ENCODE measurements around the gene MAGED2.
A peak's percentile ranks its signal among the peaks of the same experiment; 100 is the strongest.
"Not testable (repeated sequence)": the region's sequence is repeated elsewhere in the genome, so short reads cannot be mapped to it uniquely, and the experiment has no call there.

MAGED2 gene, protein sequence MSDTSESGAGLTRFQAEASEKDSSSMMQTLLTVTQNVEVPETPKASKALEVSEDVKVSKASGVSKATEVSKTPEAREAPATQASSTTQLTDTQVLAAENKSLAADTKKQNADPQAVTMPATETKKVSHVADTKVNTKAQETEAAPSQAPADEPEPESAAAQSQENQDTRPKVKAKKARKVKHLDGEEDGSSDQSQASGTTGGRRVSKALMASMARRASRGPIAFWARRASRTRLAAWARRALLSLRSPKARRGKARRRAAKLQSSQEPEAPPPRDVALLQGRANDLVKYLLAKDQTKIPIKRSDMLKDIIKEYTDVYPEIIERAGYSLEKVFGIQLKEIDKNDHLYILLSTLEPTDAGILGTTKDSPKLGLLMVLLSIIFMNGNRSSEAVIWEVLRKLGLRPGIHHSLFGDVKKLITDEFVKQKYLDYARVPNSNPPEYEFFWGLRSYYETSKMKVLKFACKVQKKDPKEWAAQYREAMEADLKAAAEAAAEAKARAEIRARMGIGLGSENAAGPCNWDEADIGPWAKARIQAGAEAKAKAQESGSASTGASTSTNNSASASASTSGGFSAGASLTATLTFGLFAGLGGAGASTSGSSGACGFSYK

GRCh38 chrX:54807524-54808108, at the start of gene MAGED2:
MAGED2 (plus strand) TSS chrX:54807745; CDS start chrX:54809332, 1,587 bp downstream.
- FAIRE-seq (no peak), DNase-seq (ENCODE audit: insufficient read length, low spot score) (peak; percentile 28)

GRCh38 chrX:54758114-54759055, 49.2 kb upstream of the MAGED2 start:
- FAIRE-seq = no peak
- DNase-seq (ENCODE audit: insufficient read length, low spot score) = no peak

GRCh38 chrX:54774391-54775094, 33.0 kb upstream of the MAGED2 start:
- not testable (repeated sequence) for DNase-seq (ENCODE audit: insufficient read length, low spot score); FAIRE-seq

- DNase-seq (ENCODE audit: insufficient read length, low spot score) (no peak), FAIRE-seq (no peak)
Measured at GRCh38 chrX:54776061-54776460, 31.5 kb upstream of the MAGED2 start.

DNA sequence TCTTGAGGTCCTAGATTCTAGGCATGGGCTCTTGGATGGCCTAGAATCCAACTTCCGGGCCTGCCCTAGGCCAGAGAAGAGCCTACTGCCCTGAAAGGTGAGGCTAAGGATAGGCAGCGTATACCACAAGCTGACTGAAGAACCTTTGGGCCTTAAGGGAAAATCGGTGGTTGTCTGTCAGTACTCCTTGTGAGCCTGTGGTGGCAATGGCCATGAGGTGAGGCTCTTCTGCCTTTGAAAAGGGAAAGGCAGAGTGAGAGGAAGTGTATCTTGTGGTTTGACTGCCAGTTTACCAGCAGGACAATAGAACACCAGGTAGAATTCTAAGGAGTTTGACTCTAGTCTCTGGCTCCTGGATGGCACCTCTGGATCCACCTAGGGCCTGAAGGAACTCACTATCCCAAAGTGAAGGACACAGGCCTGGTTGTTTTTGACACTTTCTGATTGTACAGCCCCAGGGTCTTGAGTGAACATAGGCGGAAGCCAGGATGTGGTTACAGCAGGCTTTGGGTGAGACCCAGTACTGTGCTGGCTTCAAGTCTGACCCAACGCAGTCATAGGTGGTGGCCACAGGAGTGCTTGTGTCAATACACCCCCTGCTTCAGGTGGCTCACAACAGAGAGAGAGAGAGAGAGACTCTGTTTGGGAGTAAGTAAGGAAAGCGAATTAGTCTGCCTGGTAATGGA, 30.4 kb upstream of the MAGED2 start:
- FAIRE-seq = no peak
- no peak for DNase-seq (ENCODE audit: insufficient read length, low spot score)

- DNase-seq (ENCODE audit: insufficient read length, low spot score) = no peak
- FAIRE-seq = no peak
Measured at GRCh38 chrX:54785901-54786300, 21.6 kb upstream of the MAGED2 start.

DNA sequence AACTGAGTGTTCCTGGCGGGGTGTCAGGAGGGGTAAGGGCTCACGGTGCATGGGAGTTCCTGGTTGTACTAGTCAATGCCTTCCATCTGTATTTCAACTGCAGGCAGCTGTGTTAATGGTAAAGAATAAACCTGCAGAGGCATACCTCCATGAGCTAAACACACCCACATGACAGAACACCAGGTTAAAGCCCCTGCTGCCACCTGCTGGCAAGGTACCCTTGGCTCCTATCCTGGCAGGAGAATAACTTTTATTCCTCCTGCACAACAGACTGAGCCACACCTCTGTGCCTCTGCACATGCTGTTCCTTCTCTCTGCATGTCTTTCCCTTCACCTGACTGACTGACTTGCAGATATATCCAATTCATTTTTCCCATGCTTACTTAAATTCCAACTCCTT, 20.6 kb upstream of the MAGED2 start:
- FAIRE-seq = no peak
- no peak for DNase-seq (ENCODE audit: insufficient read length, low spot score)

DNA sequence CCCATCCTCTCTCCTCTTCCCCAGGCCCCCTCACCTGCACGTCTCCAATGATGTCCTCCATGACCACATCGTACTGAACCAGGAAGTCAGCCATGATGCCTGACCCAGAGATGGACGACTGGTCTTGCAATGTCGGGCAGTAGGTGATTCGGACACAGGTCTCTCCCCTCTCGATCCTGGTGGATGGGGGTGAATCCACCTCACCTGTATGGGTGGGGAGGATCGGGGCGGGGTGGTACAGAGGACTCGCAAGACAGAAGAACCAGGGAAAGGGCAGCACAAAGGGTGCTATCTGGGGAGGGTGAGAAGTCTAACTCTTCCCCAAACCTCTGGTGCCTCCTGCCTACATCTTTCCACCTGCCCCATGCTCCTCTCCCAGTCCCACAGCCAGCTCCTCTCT, 19.1 kb upstream of the MAGED2 start:
- DNase-seq (ENCODE audit: insufficient read length, low spot score) (no peak), FAIRE-seq (no peak)

GRCh38 chrX:54789405-54789804, 18.1 kb upstream of the MAGED2 start:
- DNase-seq (ENCODE audit: insufficient read length, low spot score); FAIRE-seq: not testable (repeated sequence)

DNA sequence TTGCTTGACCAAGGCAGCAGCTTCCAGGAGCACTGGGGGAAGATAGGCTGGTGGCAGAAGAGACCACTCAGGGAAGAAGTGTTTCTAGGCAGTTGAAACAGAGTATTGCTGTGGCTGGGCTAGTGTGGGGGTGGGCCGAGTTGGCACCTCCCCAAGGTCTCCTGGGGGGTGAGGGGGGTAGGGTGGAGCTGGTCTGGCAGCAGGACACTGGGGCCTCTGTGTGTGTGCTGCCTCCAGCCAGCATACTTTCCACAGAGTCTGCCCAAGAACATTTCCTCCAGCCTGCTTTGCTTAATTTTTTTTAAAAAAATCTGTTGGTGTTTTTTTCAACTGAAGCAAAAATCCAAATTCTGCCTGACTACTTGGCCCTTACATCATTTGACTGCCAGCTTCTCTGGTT, 13.5 kb upstream of the MAGED2 start:
- DNase-seq (ENCODE audit: insufficient read length, low spot score) (no peak), FAIRE-seq (no peak)

DNA sequence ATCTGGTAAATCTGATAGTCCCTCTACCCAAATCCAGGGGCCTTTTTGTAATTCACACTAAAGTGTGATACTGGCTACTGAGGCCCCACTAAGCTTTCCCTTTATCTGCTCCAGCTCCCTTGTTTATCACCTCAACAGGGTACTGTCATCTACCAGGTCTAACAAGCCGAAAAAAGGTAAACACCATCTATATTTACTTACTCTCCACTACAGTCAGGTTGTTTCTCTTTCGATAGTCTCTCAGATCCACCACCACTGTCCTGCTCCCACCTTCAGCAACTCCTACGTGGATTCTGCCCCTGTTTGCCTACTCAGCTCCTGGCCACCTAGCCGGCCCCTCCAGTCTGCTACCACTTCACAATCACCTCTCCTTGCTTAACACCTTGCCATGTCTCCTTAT, 12.8 kb upstream of the MAGED2 start:
- no peak for FAIRE-seq

DNA sequence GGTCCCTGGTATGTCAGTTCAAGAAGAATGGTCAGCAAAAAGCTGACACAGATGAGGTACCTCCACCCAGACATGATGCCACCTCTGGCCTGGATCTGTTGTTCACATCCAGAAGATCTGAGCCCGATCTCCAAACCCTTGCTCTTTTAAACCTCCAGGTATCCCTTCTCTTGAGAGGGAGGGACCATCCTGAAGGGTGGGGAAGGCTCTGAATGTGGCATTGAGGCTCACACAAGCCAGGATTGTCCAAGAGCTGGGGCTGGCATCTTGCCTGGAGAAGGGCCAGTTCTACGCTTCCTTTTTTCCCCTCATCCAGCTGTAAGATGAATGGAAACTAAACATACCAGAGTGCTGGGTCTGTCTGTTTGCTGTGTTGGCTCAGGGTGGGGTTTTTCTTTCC, 9.4 kb upstream of the MAGED2 start, which contains the start of gene ITIH6:
ITIH6 (minus strand) TSS at position 119 of the 400 bp plus-strand sequence; CDS start at position 74, 45 bp downstream.
- FAIRE-seq = no peak
- no peak for DNase-seq (ENCODE audit: insufficient read length, low spot score)

More for the DNA sequence above, 12.8 kb upstream of the MAGED2 start:
- DNase-seq (ENCODE audit: insufficient read length, low spot score) = no peak

- DNase-seq (ENCODE audit: insufficient read length, low spot score) (no peak), FAIRE-seq (no peak)
Measured at GRCh38 chrX:54799046-54799445, 8.5 kb upstream of the MAGED2 start.

DNA sequence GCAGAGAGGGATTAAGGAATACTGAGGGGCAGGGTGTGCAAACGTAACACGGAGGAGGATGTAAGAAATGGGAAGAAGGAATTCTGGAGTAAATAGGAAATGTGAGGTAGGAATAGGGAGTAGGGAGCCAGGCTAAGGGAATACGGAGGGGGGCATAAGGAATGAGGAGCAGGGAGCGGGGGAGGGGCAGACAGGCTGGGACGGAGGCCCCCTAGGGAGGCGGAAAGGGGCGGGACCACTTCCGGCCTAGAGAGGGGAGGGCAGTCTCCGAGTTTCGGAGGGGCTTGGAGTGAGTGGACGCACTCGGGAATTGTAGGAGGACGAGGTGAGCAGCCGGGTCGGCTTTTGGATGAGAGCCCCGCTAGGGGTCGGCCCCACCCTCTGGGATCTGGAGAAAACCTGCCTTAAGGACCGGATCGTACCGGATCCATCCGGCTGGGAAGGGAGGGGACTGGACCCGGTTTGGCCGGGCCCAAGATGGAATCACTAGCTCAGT, 612 bp downstream of the MAGED2 start:
- FAIRE-seq = no peak
- peak; percentile 17 for DNase-seq (ENCODE audit: insufficient read length, low spot score)

GRCh38 chrX:54808605-54809483, 1.3 kb downstream of the MAGED2 start:
- FAIRE-seq = peak; percentile 81
- peak; percentile 65 for DNase-seq (ENCODE audit: insufficient read length, low spot score)

GRCh38 chrX:54810532-54810931, 3.0 kb downstream of the MAGED2 start:
- DNase-seq (ENCODE audit: insufficient read length, low spot score) (no peak), FAIRE-seq (no peak)

DNA sequence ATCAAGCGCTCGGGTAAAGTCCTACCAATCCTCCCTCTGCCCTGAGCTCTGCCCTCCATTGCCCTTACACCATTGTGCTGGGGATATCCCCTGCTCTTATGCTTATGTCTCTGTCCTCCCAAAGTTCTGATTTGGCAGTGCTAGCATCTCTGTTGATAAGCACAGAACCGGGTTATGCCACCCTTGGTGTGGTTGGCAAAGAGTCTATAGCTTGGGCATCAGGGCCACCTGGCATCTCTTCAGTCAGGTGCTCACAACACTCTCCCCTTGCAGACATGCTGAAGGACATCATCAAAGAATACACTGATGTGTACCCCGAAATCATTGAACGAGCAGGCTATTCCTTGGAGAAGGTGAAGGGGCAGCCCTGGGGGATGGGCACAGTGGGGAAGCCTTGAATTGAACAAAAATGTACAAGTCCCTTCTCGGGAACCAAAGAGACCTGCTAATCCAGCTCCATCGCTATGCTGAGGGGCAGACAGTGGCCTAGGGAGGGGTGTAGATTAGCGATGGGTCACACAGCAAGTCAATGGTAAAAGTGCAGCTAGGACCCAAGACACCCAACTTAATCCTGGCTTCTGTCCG, 3.8 kb downstream of the MAGED2 start:
- no peak for FAIRE-seq

DNA sequence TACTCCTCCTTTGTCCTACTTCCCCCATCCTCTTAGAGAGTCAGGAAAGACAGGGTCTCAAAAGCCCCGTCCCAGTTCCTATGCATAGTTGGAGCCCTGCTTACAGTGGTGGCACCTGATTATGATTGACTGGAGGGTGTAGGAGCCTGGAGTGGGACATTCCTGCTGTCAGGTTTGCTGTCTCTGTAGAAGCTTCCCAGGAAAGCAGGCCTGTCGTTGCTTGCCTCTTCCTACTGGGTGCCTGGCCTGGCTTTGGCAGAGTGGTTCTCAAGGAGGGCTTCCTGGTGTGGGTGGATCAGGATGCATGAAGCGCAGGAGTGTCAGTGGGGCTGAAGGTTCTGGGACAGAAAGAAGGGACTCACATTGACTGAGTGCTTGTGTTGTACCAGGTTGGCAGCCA, 4.8 kb downstream of the MAGED2 start:
- no peak for DNase-seq (ENCODE audit: insufficient read length, low spot score)
- FAIRE-seq = no peak

More for the DNA sequence above, 3.8 kb downstream of the MAGED2 start:
- no peak for DNase-seq (ENCODE audit: insufficient read length, low spot score)
